GM12878 (cell line): ENCODE measurements around the gene KLHL22. TPM values are rescaled to one million over a fixed set of nuclear protein-coding genes. Genes with fewer than 3 reads are reported as not detected.
A peak's percentile ranks its signal among the peaks of the same experiment; 100 is the strongest.

Source experiments
- ATAC-seq: fragments of 200-7000 bp; cut with Tn5 transposase; 3 replicates; pipeline ENCODE4 v1.9.1; 2020; ENCODE audit warnings: mild to moderate bottlenecking, moderate library complexity
- BruUV-seq: library from RNA; stranded (reverse); fragments of 400-500 nt; replicated peaks from 2 replicates; lab custom pipeline; 2021; lab: Mats Ljungman, UMichigan
- CTCF ChIA-PET: fragments of 300-600 bp; sonication (Branson Sonifier 250); formaldehyde crosslinking; extraction: SDS; loops from one replicate; lab custom pipeline; 2021; ENCODE audit warnings: inconsistent platforms; lab: Yijun Ruan, JAX
- POLR2A ChIA-PET: fragments of 350-600 bp; formaldehyde crosslinking; extraction: SDS; loops from one replicate; lab custom pipeline; 2021; ENCODE audit warnings: inconsistent platforms; lab: Charles Lee
- RAD21 ChIA-PET: fragments of 300-600 bp; sonication (Branson Sonifier 250); formaldehyde crosslinking; loops from one replicate; lab custom pipeline; 2023; ENCODE audit warnings: antibody characterized with exemption; ENCODE audit not compliant: unreplicated experiment; lab: Charles Lee
- SMC1A ChIA-PET: fragments of 300-600 bp; sonication (Branson Sonifier 250); formaldehyde crosslinking; loops from one replicate; lab custom pipeline; 2023; ENCODE audit not compliant: unreplicated experiment, uncharacterized antibody; lab: Charles Lee
- DNase-seq: peaks from one replicate; pipeline ENCODE4 v3.0.0-alpha.2; 2011; ENCODE audit warnings: low read depth, low spot score
- FAIRE-seq: peaks from 3 replicates; lab custom pipeline; 2011; peaks lifted over from hg19 to GRCh38; lab: Jason Lieb, UNC
- H2AFZ ChIP-seq: 2 replicates; pipeline ENCODE4 v1.6.0; 2011; ENCODE audit warnings: low read depth, low read length, control low read depth; ENCODE audit not compliant: control insufficient read depth
- H3K27ac ChIP-seq: 2 replicates; pipeline ENCODE4 v1.5.1; 2011; ENCODE audit warnings: control low read depth; ENCODE audit not compliant: control insufficient read depth, insufficient read depth
- H3K27me3 ChIP-seq, 2 experiments: replicated peaks in 1 of 2; 2 replicates each; pipeline versions ENCODE4 v1.6.0 to v1.6.1; 2011; ENCODE audit warnings: low read length in 1 of 2; ENCODE audit not compliant: control insufficient read depth in 2 of 2, insufficient read depth in 2 of 2
- H3K36me3 ChIP-seq, 2 experiments: 2 replicates each; pipeline ENCODE4 v1.5.1; 2011; ENCODE audit warnings: low read length in 1 of 2; ENCODE audit not compliant: control insufficient read depth in 2 of 2, insufficient read depth in 2 of 2
- H3K4me1 ChIP-seq: 2 replicates; pipeline ENCODE4 v1.6.1; 2011; ENCODE audit warnings: mild to moderate bottlenecking, low read length, moderate library complexity, mixed read lengths; ENCODE audit not compliant: control insufficient read depth, insufficient read depth
- H3K4me2 ChIP-seq: 2 replicates; pipeline ENCODE4 v1.6.0; 2011; ENCODE audit warnings: control low read depth; ENCODE audit not compliant: control insufficient read depth, insufficient read depth
- H3K4me3 ChIP-seq: fragments of 200-600 bp; sonication (generic); 2 replicates; pipeline ENCODE4 v1.5.1; 2016
- H3K79me2 ChIP-seq: 2 replicates; pipeline ENCODE4 v1.6.0; 2011; ENCODE audit warnings: low read length; ENCODE audit not compliant: control insufficient read depth, insufficient read depth
- H3K9ac ChIP-seq: 2 replicates; pipeline ENCODE4 v1.8.0; 2011; ENCODE audit warnings: low read length, control low read depth, mixed read lengths; ENCODE audit not compliant: control insufficient read depth, insufficient read depth
- H3K9me3 ChIP-seq: replicated peaks from 3 replicates; pipeline ENCODE4 v1.5.1; 2011; ENCODE audit warnings: mild to moderate bottlenecking, low read length; ENCODE audit not compliant: control insufficient read depth, insufficient read depth
- H4K20me1 ChIP-seq: 2 replicates; pipeline ENCODE4 v1.6.0; 2011; ENCODE audit not compliant: control insufficient read depth, insufficient read depth
- DPF2 ChIP-seq: fragments of 450-650 bp; IDR thresholded peaks from 2 replicates; pipeline ENCODE4 v1.6.1; 2017; ENCODE audit warnings: mild to moderate bottlenecking
- EED ChIP-seq: sonication (generic); IDR thresholded peaks from 2 replicates; pipeline ENCODE4 v1.6.1; 2016; ENCODE audit warnings: antibody characterized with exemption, low read depth
- GATAD2B ChIP-seq: fragments of 450-650 bp; conservative IDR thresholded peaks from 2 replicates; pipeline ENCODE4 v1.6.1; 2017; ENCODE audit warnings: low read depth, mild to moderate bottlenecking, moderate library complexity
- IKZF1 ChIP-seq: fragments of 450-650 bp; conservative IDR thresholded peaks from 2 replicates; pipeline ENCODE4 v1.6.1; 2017; ENCODE audit warnings: antibody characterized with exemption, mild to moderate bottlenecking
- IRF4 ChIP-seq: IDR thresholded peaks from 2 replicates; pipeline ENCODE4 v1.6.1; 2011; ENCODE audit warnings: low read depth, low read length
- MXI1 ChIP-seq: fragments of 150-350 bp; IDR thresholded peaks from 2 replicates; pipeline ENCODE4 v1.6.1; 2011; ENCODE audit warnings: low read depth, mild to moderate bottlenecking, inconsistent platforms, low read length, improper control_type of control experiment
- NR2F1 ChIP-seq: fragments of 450-650 bp; conservative IDR thresholded peaks from 2 replicates; pipeline ENCODE4 v1.6.1; 2017; ENCODE audit warnings: mild to moderate bottlenecking
- POLR2A ChIP-seq: IDR thresholded peaks from 2 replicates; pipeline ENCODE4 v1.6.1; 2011; ENCODE audit warnings: low read depth, mild to moderate bottlenecking, low read length
- POLR2AphosphoS2 ChIP-seq: IDR thresholded peaks from 2 replicates; pipeline ENCODE4 v1.6.1; 2011; ENCODE audit warnings: low read depth, mild to moderate bottlenecking, low read length, improper control_type of control experiment, moderate library complexity
- RCOR1 ChIP-seq: conservative IDR thresholded peaks from 2 replicates; pipeline ENCODE4 v1.6.1; 2012; ENCODE audit warnings: low read depth, low read length, improper control_type of control experiment
- RFX5 ChIP-seq: IDR thresholded peaks from 2 replicates; pipeline ENCODE4 v1.6.1; 2011; ENCODE audit warnings: low read depth, low read length, improper control_type of control experiment
- SP1 ChIP-seq: IDR thresholded peaks from one replicate; pipeline ENCODE4 v1.6.1; 2011; ENCODE audit warnings: low read depth, low read length
- TAF1 ChIP-seq: IDR thresholded peaks from 2 replicates; pipeline ENCODE4 v1.6.1; 2011; ENCODE audit warnings: mild to moderate bottlenecking, low read depth, low read length, borderline replicate concordance
- TARDBP ChIP-seq: IDR thresholded peaks from 2 replicates; pipeline ENCODE4 v1.6.1; 2016; ENCODE audit warnings: borderline replicate concordance
- TCF3 ChIP-seq: IDR thresholded peaks from 2 replicates; pipeline ENCODE4 v1.6.1; 2012; ENCODE audit warnings: low read depth, mild to moderate bottlenecking, low read length, borderline replicate concordance; ENCODE audit not compliant: insufficient read depth
- ZNF384 ChIP-seq: IDR thresholded peaks from 2 replicates; pipeline ENCODE4 v1.6.1; 2012; ENCODE audit warnings: low read depth, mild to moderate bottlenecking, low read length, improper control_type of control experiment, borderline replicate concordance
- WGBS: methylation state at CpG from one replicate; pipeline ENCODE4 v1.1.6; 2016; ENCODE audit warnings: low lambda C conversion rate; ENCODE audit not compliant: insufficient replicate concordance, insufficient coverage; ENCODE audit errors: missing lambda C conversion rate; 5-methylcytosine and 5-hydroxymethylcytosine counted together
- in situ Hi-C: fragments of 300-500 bp; cut with MboI; formaldehyde crosslinking; loops from 9 replicates; pipeline ENCODE4 v1.14.3; 2018; ENCODE audit warnings: mixed read lengths
- intact Hi-C: fragments of 100-400 bp; cut with micrococcal nuclease; formaldehyde crosslinking; loops from one replicate; pipeline ENCODE4 v1.14.2; 2022; ENCODE audit not compliant: unreplicated experiment
- polyA plus RNA-seq, 11 experiments: library from polyadenylated mRNA; depleted of rRNA in 4 of 11; unstranded in 6 of 11; stranded (reverse) in 5 of 11; fragments of >200 nt; fragmentation: Nextera tagmentation in 4 of 11; fragmentation: Illumina TruSeq in 1 of 11; extraction: Ambion mirVana in 4 of 11; extraction: Trizol in 1 of 11; gene quantifications; 1 replicate in 1 of 11; 2 replicates in 10 of 11; pipeline versions ENCODE4 v1.2.1 to v1.2.3, GENCODE V29; 2011 to 2016; ENCODE audit warnings: inconsistent platforms in 2 of 11, missing spikeins in 2 of 11, low read depth in 1 of 11
- total RNA-seq, 4 experiments: library from RNA; depleted of rRNA in 3 of 4; stranded (reverse); fragments of >200 nt in 3 of 4; fragmentation: Illumina TruSeq in 1 of 4; extraction: Trizol in 1 of 4; gene quantifications; 2 replicates each; pipeline versions ENCODE4 v1.2.1 to v1.2.3, GENCODE V29; 2013 to 2021
- TF ChIP-seq, protein P1 (sequence below): IDR thresholded peaks from 2 replicates; pipeline ENCODE4 v1.6.1; 2011; ENCODE audit warnings: mild to moderate bottlenecking, low read depth, low read length, moderate library complexity; ENCODE audit not compliant: insufficient replicate concordance
- TF ChIP-seq, protein P2 (sequence below): fragments of 450-650 bp; formaldehyde crosslinking; IDR thresholded peaks from 2 replicates; pipeline ENCODE4 v1.4.0; 2022; ENCODE audit warnings: mild to moderate bottlenecking, moderate library complexity
- TF ChIP-seq, protein P3 (sequence below): IDR thresholded peaks from 2 replicates; pipeline ENCODE4 v1.6.1; 2012; ENCODE audit warnings: low read depth, low read length, improper control_type of control experiment

Gene KLHL22
- total and polyA plus RNA-seq, 10 of the 15 experiments (the other 5 are each of a cell fraction or from before 2014, with no cell fraction given) = 0.06 to 22.1 (median 14.2) TPM

DNA sequence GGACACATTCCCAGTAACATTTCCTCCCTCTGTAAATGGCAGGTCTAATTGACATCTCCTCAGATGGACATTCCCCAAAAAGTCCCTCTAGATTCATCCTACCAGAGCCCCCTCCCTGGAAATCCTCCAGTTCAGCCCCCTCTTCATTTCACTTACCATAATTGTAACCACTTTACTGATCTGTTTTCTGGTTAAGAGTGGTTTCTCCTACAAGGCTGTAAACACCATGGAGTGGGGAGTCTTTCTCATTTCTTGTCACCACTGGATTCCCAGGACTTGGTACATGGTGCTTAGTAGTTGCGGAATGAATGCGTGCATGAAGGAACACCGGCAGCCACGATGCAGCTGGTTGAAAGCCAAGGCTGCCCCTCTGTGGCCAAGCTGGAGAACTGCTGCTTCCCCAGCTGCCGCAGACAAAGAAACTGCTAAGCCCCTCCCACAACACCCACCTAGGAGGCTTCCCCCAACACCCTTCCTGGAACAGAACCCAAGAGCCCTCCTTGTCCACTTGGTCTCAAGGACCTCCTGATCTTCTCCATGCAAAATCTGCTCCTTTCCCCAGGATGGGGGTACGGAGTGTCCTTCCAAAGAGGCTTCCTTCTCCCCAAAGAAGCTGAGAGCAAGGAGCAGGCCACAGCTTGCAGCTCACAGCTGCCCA lies 39.4 kb downstream of the KLHL22 start:
- 16% methylated on average over 6 of the region's 6 CpGs for WGBS
- in situ Hi-C loops = loop anchor here (5.0 kb wide), 1 partner anchor 34 kb away; no protein-coding TSS in a partner anchor
- Histone ChIP-seq H3K9ac (no peak overlapping the region), H3K4me3 (no peak overlapping the region), H3K4me1 (peaks cover 9% of the 10 kb centered on the region), H4K20me1 (no peaks in the 10 kb centered on the region), H3K27ac (no peak overlapping the region), H3K27me3 (no peaks in the 10 kb centered on the region), H3K79me2 (no peaks in the 10 kb centered on the region), H3K4me2 (no peak overlapping the region; the same call in 1 of the 2 replicates), H3K36me3 (peaks cover 0 to 10% of the 10 kb centered on the region in 2 experiments; a peak in 1 of 4 replicates), H2AFZ (peak overlapping the region; percentile 73), H3K9me3 (no peaks in the 10 kb centered on the region)
- ChIA-PET POLR2A (interaction anchor here (0.8 kb wide), 1 partner anchor 38 kb away, joined by 3 read pairs; no protein-coding TSS in a partner anchor), SMC1A (interaction anchor here (0.6 to 1.8 kb wide), 4 partner anchors 8 to 299 kb away, joined by 3 to 20 read pairs (median 4); no protein-coding TSS in a partner anchor), RAD21 (interaction anchor here (0.9 to 2.1 kb wide), 2 partner anchors 38 kb away, joined by 3 to 42 read pairs; no protein-coding TSS in a partner anchor), CTCF (interaction anchor here (0.7 to 2.0 kb wide), 16 partner anchors 8 to 421 kb away, joined by 3 to 58 read pairs (median 3); no protein-coding TSS in a partner anchor)
- BruUV-seq = no TSS peak
- FAIRE-seq = peak; percentile 75
- peak; percentile 99 for ATAC-seq
- DNase-seq = peak; percentile 44
- intact Hi-C loops = loop anchor here (1.0 to 5.0 kb wide), 3 partner anchors 38 to 299 kb away; no protein-coding TSS in a partner anchor
- TF ChIP-seq IRF4 = 0 out of 2 replicates have a peak, but pooled peaks have one; percentile 17
- no peak for TF ChIP-seq POLR2A
- TF ChIP-seq GATAD2B = no peak
- no peak for TF ChIP-seq SP1
- TF ChIP-seq, protein P1, sequence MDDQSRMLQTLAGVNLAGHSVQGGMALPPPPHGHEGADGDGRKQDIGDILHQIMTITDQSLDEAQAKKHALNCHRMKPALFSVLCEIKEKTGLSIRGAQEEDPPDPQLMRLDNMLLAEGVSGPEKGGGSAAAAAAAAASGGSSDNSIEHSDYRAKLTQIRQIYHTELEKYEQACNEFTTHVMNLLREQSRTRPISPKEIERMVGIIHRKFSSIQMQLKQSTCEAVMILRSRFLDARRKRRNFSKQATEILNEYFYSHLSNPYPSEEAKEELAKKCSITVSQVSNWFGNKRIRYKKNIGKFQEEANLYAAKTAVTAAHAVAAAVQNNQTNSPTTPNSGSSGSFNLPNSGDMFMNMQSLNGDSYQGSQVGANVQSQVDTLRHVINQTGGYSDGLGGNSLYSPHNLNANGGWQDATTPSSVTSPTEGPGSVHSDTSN = no peak
- 0 out of 2 replicates have a peak, but pooled peaks have one; percentile 27 for TF ChIP-seq TCF3
- no peak for TF ChIP-seq TAF1
- peak; percentile 40; the same call in 1 of the 2 replicates for TF ChIP-seq ZNF384
- TF ChIP-seq, protein P2, sequence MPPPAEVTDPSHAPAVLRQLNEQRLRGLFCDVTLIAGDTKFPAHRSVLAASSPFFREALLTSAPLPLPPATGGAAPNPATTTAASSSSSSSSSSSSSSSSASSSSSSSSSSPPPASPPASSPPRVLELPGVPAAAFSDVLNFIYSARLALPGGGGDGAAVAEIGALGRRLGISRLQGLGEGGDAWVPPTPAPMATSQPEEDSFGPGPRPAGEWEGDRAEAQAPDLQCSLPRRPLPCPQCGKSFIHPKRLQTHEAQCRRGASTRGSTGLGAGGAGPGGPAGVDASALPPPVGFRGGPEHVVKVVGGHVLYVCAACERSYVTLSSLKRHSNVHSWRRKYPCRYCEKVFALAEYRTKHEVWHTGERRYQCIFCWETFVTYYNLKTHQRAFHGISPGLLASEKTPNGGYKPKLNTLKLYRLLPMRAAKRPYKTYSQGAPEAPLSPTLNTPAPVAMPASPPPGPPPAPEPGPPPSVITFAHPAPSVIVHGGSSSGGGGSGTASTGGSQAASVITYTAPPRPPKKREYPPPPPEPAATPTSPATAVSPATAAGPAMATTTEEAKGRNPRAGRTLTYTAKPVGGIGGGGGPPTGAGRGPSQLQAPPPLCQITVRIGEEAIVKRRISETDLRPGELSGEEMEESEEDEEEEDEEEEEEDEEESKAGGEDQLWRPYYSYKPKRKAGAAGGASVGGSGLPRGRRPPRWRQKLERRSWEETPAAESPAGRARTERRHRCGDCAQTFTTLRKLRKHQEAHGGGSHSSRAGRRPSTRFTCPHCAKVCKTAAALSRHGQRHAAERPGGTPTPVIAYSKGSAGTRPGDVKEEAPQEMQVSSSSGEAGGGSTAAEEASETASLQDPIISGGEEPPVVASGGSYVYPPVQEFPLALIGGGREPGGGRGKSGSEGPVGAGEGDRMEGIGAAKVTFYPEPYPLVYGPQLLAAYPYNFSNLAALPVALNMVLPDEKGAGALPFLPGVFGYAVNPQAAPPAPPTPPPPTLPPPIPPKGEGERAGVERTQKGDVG = no peak
- TF ChIP-seq RFX5 = no peak
- TF ChIP-seq MXI1 = no peak
- TF ChIP-seq NR2F1 = no peak
- TF ChIP-seq POLR2AphosphoS2 = no peak
- TF ChIP-seq IKZF1 = peak; percentile 51; the same call in 1 of the 2 replicates
- 0 out of 2 replicates have a peak, but pooled peaks have one; percentile 21 for TF ChIP-seq DPF2
- TF ChIP-seq TARDBP = no peak
- no peak for TF ChIP-seq RCOR1
- TF ChIP-seq, protein P3, sequence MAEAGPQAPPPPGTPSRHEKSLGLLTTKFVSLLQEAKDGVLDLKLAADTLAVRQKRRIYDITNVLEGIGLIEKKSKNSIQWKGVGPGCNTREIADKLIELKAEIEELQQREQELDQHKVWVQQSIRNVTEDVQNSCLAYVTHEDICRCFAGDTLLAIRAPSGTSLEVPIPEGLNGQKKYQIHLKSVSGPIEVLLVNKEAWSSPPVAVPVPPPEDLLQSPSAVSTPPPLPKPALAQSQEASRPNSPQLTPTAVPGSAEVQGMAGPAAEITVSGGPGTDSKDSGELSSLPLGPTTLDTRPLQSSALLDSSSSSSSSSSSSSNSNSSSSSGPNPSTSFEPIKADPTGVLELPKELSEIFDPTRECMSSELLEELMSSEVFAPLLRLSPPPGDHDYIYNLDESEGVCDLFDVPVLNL = no peak
- no peak for TF ChIP-seq EED
